GM19023 (cell line): ENCODE results near the gene CERS6.
"Not testable (repeated sequence)": the region's sequence is repeated elsewhere in the genome, so short reads cannot be mapped to it uniquely, and the experiment has no call there.

Experiments used
- ATAC-seq: cut with Tn5 transposase; IDR thresholded peaks from one replicate; pipeline ENCODE4 v1.9.1; 2021; ENCODE audit warnings: mild to moderate bottlenecking, moderate library complexity; ENCODE audit not compliant: unreplicated experiment

CERS6 gene

GRCh38 chr2:168633200-168633599, 177.1 kb downstream of the CERS6 start:
- ATAC-seq, result no peak

GRCh38 chr2:168633895-168634294, 177.8 kb downstream of the CERS6 start:
- no peak for ATAC-seq

GRCh38 chr2:168635065-168635577, 179.0 kb downstream of the CERS6 start:
- ATAC-seq, result no peak

- ATAC-seq, result no peak
Observed at GRCh38 chr2:168639018-168639417, 182.9 kb downstream of the CERS6 start.

GRCh38 chr2:168639441-168639898, 183.4 kb downstream of the CERS6 start:
- ATAC-seq, result no peak

- no peak for ATAC-seq
Observed at GRCh38 chr2:168640039-168640438, 184.0 kb downstream of the CERS6 start.

- no peak for ATAC-seq
Observed at GRCh38 chr2:168641636-168642035, 185.6 kb downstream of the CERS6 start.

GRCh38 chr2:168642873-168643272, 186.8 kb downstream of the CERS6 start:
- ATAC-seq, result no peak

- ATAC-seq, result no peak
Observed at GRCh38 chr2:168643979-168644378, 187.9 kb downstream of the CERS6 start.

GRCh38 chr2:168645696-168646338, 189.7 kb downstream of the CERS6 start:
- ATAC-seq, result no peak

- ATAC-seq, result no peak
Observed at GRCh38 chr2:168649105-168649504, 193.0 kb downstream of the CERS6 start.

- ATAC-seq, result no peak
Observed at GRCh38 chr2:168649562-168649961, 193.5 kb downstream of the CERS6 start.

- ATAC-seq, result no peak
Observed at GRCh38 chr2:168650139-168650538, 194.1 kb downstream of the CERS6 start.

- no peak for ATAC-seq
Observed at GRCh38 chr2:168650781-168651180, 194.7 kb downstream of the CERS6 start.

GRCh38 chr2:168652997-168653921, 197.2 kb downstream of the CERS6 start:
- no peak for ATAC-seq

- no peak for ATAC-seq
Observed at GRCh38 chr2:168654705-168655104, 198.6 kb downstream of the CERS6 start.

- ATAC-seq, result no peak
Observed at GRCh38 chr2:168655207-168655606, 199.1 kb downstream of the CERS6 start.

- not testable (repeated sequence) for ATAC-seq
Observed at GRCh38 chr2:168657378-168657777, 201.3 kb downstream of the CERS6 start.

GRCh38 chr2:168658706-168659105, 202.6 kb downstream of the CERS6 start:
- no peak for ATAC-seq

GRCh38 chr2:168660870-168661862, 205.1 kb downstream of the CERS6 start:
- ATAC-seq, result no peak

- ATAC-seq, result no peak
Observed at GRCh38 chr2:168661863-168662256, 205.8 kb downstream of the CERS6 start.
